K562 (cell line): Measurements from ENCODE around the gene THYN1. TPM values are rescaled to one million over a fixed set of nuclear protein-coding genes. Genes with fewer than 3 reads are reported as not detected.

Experiments used
- HDGF ChIP-seq: fragments of 450-650 bp; IDR thresholded peaks from 2 replicates; pipeline ENCODE4 v1.6.1; 2016
- POLR3A ChIP-seq: IDR thresholded peaks from 2 replicates; pipeline ENCODE4 v1.6.1; 2011; ENCODE audit warnings: borderline replicate concordance, mild to moderate bottlenecking, moderate library complexity; ENCODE audit not compliant: insufficient read length, insufficient read depth; ENCODE audit errors: extremely low read depth
- RCOR1 ChIP-seq, 2 experiments: IDR thresholded peaks; 2 replicates each; pipeline ENCODE4 v1.6.1; 2012; ENCODE audit warnings: low read depth in 2 of 2, low read length in 2 of 2, borderline replicate concordance in 1 of 2, improper control_type of control experiment in 1 of 2
- polyA plus RNA-seq, 8 experiments: library from polyadenylated mRNA; depleted of rRNA in 4 of 8; stranded (reverse) in 5 of 8; unstranded in 3 of 8; fragments of >200 nt; fragmentation: Nextera tagmentation in 2 of 8; fragmentation: Illumina TruSeq in 1 of 8; extraction: Ambion mirVana in 2 of 8; extraction: Trizol in 1 of 8; gene quantifications; 2 replicates each; pipeline versions ENCODE4 v1.2.1 to v1.2.3, GENCODE V29; 2011 to 2014; ENCODE audit warnings: inconsistent platforms in 1 of 8, missing spikeins in 1 of 8
- total RNA-seq, 7 experiments: library from RNA; depleted of rRNA in 6 of 7; stranded (reverse); fragments of >200 nt in 6 of 7; fragmentation: Illumina TruSeq in 2 of 7; extraction: Trizol in 2 of 7; gene quantifications; 2 replicates each; pipeline versions ENCODE4 v1.2.1 to v1.2.3, GENCODE V29; 2011 to 2021; ENCODE audit warnings: low replicate concordance in 1 of 7
- TF ChIP-seq, protein P1 (sequence below): fragments of 450-650 bp; IDR thresholded peaks from 2 replicates; pipeline ENCODE4 v1.6.1; 2017; ENCODE audit warnings: antibody characterized with exemption
- TF ChIP-seq, protein P2 (sequence below): fragments of 250-450 bp; sonication (Bioruptor Pico); IDR thresholded peaks from 2 replicates; pipeline ENCODE4 v1.5.0; 2020; ENCODE audit warnings: mild to moderate bottlenecking, borderline replicate concordance

THYN1 gene
- total and polyA plus RNA-seq, 9 of the 15 experiments (the other 6 are each of a cell fraction or from before 2014, with no cell fraction given), result 54.9 to 279 (median 104) TPM

DNA sequence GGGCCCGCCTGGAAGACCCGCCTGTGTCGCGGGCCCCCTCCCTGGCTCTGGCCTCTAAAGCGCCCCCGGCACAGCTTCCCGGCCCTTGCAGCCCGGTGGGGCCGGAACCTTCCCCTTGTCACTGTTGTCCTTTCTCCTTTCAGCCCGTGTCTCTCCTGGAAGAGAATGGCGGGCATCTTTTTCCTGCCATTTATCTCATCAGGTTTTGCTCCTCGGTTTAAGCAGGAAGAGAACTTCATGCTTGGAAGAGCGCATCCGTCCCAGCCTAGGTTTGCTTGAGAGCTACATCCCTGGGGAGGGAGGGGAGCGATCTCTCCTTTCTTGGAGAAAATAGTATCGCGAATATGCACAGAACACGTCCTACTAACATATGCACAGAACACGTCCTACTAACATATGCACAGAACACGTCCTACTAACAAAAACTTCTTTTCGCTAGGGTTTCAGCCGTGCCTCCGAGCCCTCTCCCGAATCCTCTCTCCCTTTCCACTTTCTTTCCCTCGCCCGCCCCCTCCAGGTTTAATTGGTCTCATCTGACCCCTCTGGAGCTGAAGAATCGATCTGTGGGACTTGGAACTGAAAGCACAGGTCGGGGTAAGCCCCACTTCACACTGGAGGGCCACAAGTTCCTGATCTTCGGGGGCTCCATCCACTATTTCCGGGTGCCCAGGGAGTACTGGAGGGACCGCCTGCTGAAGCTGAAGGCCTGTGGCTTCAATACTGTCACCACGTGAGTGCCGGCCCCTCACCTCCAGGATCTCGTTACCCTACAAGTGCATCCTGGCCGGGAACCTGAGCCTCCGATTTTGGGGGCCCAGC, 24.2 kb upstream of the THYN1 start (continued):
- TF ChIP-seq, protein P1, sequence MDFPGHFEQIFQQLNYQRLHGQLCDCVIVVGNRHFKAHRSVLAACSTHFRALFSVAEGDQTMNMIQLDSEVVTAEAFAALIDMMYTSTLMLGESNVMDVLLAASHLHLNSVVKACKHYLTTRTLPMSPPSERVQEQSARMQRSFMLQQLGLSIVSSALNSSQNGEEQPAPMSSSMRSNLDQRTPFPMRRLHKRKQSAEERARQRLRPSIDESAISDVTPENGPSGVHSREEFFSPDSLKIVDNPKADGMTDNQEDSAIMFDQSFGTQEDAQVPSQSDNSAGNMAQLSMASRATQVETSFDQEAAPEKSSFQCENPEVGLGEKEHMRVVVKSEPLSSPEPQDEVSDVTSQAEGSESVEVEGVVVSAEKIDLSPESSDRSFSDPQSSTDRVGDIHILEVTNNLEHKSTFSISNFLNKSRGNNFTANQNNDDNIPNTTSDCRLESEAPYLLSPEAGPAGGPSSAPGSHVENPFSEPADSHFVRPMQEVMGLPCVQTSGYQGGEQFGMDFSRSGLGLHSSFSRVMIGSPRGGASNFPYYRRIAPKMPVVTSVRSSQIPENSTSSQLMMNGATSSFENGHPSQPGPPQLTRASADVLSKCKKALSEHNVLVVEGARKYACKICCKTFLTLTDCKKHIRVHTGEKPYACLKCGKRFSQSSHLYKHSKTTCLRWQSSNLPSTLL, result no peak
- no peak for TF ChIP-seq POLR3A
- no peak for TF ChIP-seq HDGF
- TF ChIP-seq, protein P2, sequence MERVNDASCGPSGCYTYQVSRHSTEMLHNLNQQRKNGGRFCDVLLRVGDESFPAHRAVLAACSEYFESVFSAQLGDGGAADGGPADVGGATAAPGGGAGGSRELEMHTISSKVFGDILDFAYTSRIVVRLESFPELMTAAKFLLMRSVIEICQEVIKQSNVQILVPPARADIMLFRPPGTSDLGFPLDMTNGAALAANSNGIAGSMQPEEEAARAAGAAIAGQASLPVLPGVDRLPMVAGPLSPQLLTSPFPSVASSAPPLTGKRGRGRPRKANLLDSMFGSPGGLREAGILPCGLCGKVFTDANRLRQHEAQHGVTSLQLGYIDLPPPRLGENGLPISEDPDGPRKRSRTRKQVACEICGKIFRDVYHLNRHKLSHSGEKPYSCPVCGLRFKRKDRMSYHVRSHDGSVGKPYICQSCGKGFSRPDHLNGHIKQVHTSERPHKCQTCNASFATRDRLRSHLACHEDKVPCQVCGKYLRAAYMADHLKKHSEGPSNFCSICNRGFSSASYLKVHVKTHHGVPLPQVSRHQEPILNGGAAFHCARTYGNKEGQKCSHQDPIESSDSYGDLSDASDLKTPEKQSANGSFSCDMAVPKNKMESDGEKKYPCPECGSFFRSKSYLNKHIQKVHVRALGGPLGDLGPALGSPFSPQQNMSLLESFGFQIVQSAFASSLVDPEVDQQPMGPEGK (CRISPR knock-in tag), result no peak
- TF ChIP-seq RCOR1 (IDR thresholded peaks at IDR 0.05; ENCODE audit: borderline replicate concordance in 1 of 2, low read depth in 2 of 2, low read length in 2 of 2), result no peak
- TF ChIP-seq, all 486 proteins: peak for 0
